ENCODE measurements around the gene HOXB4. TPM values are rescaled to one million over a fixed set of nuclear protein-coding genes. Genes with fewer than 3 reads are reported as not detected.

The HOXB4 gene
- total RNA-seq, 1 experiment from 2014 or later: not detected

DNA sequence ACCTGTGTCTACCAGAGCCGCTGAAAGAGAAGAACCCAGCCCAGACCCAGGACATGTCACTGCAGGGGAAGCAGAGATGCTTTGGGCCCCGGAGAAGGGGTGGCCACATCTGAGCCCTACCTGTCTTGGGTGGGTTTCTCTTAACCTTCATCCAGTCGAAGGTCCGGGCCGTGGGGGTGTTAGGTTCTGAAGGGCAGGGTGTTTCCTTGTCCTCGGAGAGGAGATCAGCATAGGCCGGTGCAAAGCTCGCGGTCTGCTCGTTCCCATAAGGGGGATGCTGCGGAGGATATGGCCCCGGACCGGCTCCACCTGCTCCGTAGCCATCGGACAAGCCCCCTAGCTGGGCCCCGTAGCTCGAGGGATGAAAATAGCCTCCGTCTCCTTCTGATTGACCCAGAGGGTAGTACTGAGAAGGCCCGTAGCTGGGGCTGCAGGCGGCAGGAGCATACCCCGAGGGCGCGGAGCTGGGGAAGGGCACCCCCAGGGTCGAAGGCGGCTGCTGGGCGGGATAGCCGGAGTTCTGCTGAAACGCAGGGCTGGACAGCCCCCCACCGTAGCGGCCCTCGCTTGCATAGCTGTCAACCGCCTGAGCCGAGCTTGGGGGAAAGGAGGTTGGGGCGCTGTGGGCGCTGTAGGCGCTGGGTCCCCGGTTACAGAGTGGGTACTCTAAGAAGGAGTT is 47.8 kb downstream of the HOXB4 start:
- H3K27ac Mint-ChIP-seq: no peak overlapping the region
- H3K9me3 Mint-ChIP-seq: peaks cover 4 to 10% of the 10 kb centered on the region in 2 experiments; a peak in 3 of 5 replicates
- Histone ChIP-seq H3K79me2 (ENCODE audit: insufficient read depth, low read length) (no peaks in the 10 kb centered on the region), H2BK20ac (ENCODE audit: low read depth, low read length, poor library complexity, severe bottlenecking) (no peak overlapping the region), H3K18ac (ENCODE audit: insufficient read length, low read depth, low read length) (no peak overlapping the region), H3T11ph (ENCODE audit: low read length) (no peak overlapping the region), H3K9ac (ENCODE audit: extremely low read depth, insufficient read length, low read length) (no peak overlapping the region), H4K20me1 (ENCODE audit: control insufficient read depth, insufficient read depth, insufficient read length) (no peaks in the 10 kb centered on the region), H3K23me2 (ENCODE audit: insufficient read length, low read depth, low read length, poor library complexity, severe bottlenecking) (no peaks in the 10 kb centered on the region), H3K4ac (ENCODE audit: low read depth, low read length) (no peak overlapping the region), H4K8ac (replicated peaks; ENCODE audit: insufficient read length, low read depth, low read length) (no peak overlapping the region), H2BK120ac (ENCODE audit: low read depth, low read length, poor library complexity, severe bottlenecking) (no peak overlapping the region), H2AFZ (ENCODE audit: low read length) (no peak overlapping the region), H4K91ac (ENCODE audit: insufficient read length, low read depth, low read length) (no peak overlapping the region), H2BK5ac (ENCODE audit: insufficient read length, low read length) (no peak overlapping the region), H2AK5ac (ENCODE audit: insufficient read length, low read length) (no peak overlapping the region), H3K79me1 (ENCODE audit: insufficient read depth, low read depth, low read length, poor library complexity, severe bottlenecking) (no peaks in the 10 kb centered on the region), H2BK12ac (ENCODE audit: insufficient read length, low read depth, low read length) (no peak overlapping the region), H2BK15ac (ENCODE audit: low read depth, low read length) (no peak overlapping the region), H3K27me3 (ENCODE audit: insufficient read depth, low read length) (peaks cover 63% of the 10 kb centered on the region; the same call in 1 of the 2 replicates), H3K23ac (ENCODE audit: insufficient read length, low read depth, low read length) (no peak overlapping the region), H3K9me3 (ENCODE audit: control insufficient read depth, low read depth, low read length) (no peaks in the 10 kb centered on the region), H3K14ac (ENCODE audit: insufficient read depth, low read length) (no peak overlapping the region; the same call in 1 of the 2 replicates), H4K5ac (ENCODE audit: insufficient read length, low read depth, low read length) (no peak overlapping the region), H3K4me1 (ENCODE audit: insufficient read depth, low read length) (peaks cover 8% of the 10 kb centered on the region; the same call in 1 of the 2 replicates), H3K27ac (ENCODE audit: insufficient read length, low read depth, low read length) (no peak overlapping the region), H3K56ac (ENCODE audit: insufficient read length, low read depth, low read length) (no peak overlapping the region), H3K4me2 (ENCODE audit: insufficient read depth, insufficient read length, low read length) (peak overlapping the region; percentile 23)
- TF ChIP-seq, protein P1, sequence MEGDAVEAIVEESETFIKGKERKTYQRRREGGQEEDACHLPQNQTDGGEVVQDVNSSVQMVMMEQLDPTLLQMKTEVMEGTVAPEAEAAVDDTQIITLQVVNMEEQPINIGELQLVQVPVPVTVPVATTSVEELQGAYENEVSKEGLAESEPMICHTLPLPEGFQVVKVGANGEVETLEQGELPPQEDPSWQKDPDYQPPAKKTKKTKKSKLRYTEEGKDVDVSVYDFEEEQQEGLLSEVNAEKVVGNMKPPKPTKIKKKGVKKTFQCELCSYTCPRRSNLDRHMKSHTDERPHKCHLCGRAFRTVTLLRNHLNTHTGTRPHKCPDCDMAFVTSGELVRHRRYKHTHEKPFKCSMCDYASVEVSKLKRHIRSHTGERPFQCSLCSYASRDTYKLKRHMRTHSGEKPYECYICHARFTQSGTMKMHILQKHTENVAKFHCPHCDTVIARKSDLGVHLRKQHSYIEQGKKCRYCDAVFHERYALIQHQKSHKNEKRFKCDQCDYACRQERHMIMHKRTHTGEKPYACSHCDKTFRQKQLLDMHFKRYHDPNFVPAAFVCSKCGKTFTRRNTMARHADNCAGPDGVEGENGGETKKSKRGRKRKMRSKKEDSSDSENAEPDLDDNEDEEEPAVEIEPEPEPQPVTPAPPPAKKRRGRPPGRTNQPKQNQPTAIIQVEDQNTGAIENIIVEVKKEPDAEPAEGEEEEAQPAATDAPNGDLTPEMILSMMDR (conservative IDR thresholded peaks at IDR 0.05): no peak
- peak overlapping the region in 1 of 2 experiments; percentile 69; a peak in 1 of 5 replicates for H3K4me3 Mint-ChIP-seq
- peaks cover 28 to 50% of the 10 kb centered on the region in 2 experiments for H3K4me1 Mint-ChIP-seq
- DNase-seq: peak; percentile 55
- H3K27me3 Mint-ChIP-seq (ENCODE audit: low read depth): peaks cover 100% of the 10 kb centered on the region
- H3K36me3 Mint-ChIP-seq (ENCODE audit: insufficient read depth in 1 of 3, low read depth in 3 of 3): no peaks in the 10 kb centered on the region
- no CpG with 5 or more reads among the region's 37 CpGs for WGBS (ENCODE audit: extremely low coverage, insufficient read length, low lambda C conversion rate)

Data from H9 (cell line).